Measurements from ENCODE around the gene MRPL40.

GRCh38 chr22:19411690-19412045 lies 20.7 kb upstream of the MRPL40 start:
- TF ChIP-seq ZNF174 (tag by site-specific recombination; IDR thresholded peaks at IDR 0.05) = no peak
- TF ChIP-seq, protein P1, sequence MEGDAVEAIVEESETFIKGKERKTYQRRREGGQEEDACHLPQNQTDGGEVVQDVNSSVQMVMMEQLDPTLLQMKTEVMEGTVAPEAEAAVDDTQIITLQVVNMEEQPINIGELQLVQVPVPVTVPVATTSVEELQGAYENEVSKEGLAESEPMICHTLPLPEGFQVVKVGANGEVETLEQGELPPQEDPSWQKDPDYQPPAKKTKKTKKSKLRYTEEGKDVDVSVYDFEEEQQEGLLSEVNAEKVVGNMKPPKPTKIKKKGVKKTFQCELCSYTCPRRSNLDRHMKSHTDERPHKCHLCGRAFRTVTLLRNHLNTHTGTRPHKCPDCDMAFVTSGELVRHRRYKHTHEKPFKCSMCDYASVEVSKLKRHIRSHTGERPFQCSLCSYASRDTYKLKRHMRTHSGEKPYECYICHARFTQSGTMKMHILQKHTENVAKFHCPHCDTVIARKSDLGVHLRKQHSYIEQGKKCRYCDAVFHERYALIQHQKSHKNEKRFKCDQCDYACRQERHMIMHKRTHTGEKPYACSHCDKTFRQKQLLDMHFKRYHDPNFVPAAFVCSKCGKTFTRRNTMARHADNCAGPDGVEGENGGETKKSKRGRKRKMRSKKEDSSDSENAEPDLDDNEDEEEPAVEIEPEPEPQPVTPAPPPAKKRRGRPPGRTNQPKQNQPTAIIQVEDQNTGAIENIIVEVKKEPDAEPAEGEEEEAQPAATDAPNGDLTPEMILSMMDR (tag by site-specific recombination; IDR thresholded peaks at IDR 0.05) = no peak
